Sigmoid colon (tissue), 7 donors: ENCODE data around the gene ACKR2. TPM values are rescaled to one million over a fixed set of nuclear protein-coding genes. Genes with fewer than 3 reads are reported as not detected.

Experiments used
- DNase-seq: peaks from one replicate; pipeline ENCODE4 v3.0.0-alpha.2; 2019
- H3K27ac ChIP-seq, 4 donors: fragments of 200-600 bp; sonication (generic); one replicate each; pipeline ENCODE4 v1.5.1; 2016 to 2019; ENCODE audit warnings: mild to moderate bottlenecking in 1 of 4
- H3K27me3 ChIP-seq, 3 donors: fragments of 200-600 bp; sonication (generic); one replicate each; pipeline ENCODE4 v1.5.1; 2019; ENCODE audit warnings: mild to moderate bottlenecking in 1 of 3
- H3K36me3 ChIP-seq, 4 donors: fragments of 200-600 bp; sonication (generic); one replicate each; pipeline ENCODE4 v1.5.1; 2016 to 2019
- H3K4me1 ChIP-seq, 4 donors: fragments of 200-600 bp; sonication (generic); one replicate each; pipeline ENCODE4 v1.5.1; 2017 to 2019
- H3K4me3 ChIP-seq, 4 donors: fragments of 200-600 bp; sonication (generic); one replicate each; pipeline ENCODE4 v1.5.1; 2017 to 2019; ENCODE audit warnings: mild to moderate bottlenecking in 2 of 4, moderate library complexity in 1 of 4
- H3K9me3 ChIP-seq, 4 donors: fragments of 200-600 bp in 3 of 4; sonication (generic) in 3 of 4; one replicate each; pipeline versions ENCODE4 v1.5.1 to v1.6.1; 2013 to 2019
- CTCF ChIP-seq, 4 experiments: fragments of 450-650 bp in 3 of 4; fragments of 200-600 bp in 1 of 4; IDR thresholded peaks; one replicate each; pipeline ENCODE4 v1.5.1; 2016 to 2019; ENCODE audit warnings: antibody characterized with exemption in 4 of 4, mild to moderate bottlenecking in 3 of 4, moderate library complexity in 2 of 4
- EP300 ChIP-seq, 4 donors: sonication (generic); formaldehyde crosslinking; IDR thresholded peaks; one replicate each; pipeline ENCODE4 v1.6.1; 2017; ENCODE audit warnings: antibody characterized with exemption in 4 of 4
- POLR2A ChIP-seq, 2 donors: fragments of 450-650 bp; IDR thresholded peaks; one replicate each; pipeline ENCODE4 v1.6.1; 2016; ENCODE audit warnings: antibody characterized with exemption in 2 of 2, mild to moderate bottlenecking in 2 of 2, moderate library complexity in 2 of 2
- POLR2AphosphoS5 ChIP-seq, 4 donors: sonication (generic); formaldehyde crosslinking; IDR thresholded peaks; one replicate each; pipeline ENCODE4 v1.6.1; 2017; ENCODE audit warnings: antibody characterized with exemption in 4 of 4
- WGBS, 2 donors: extraction: QIAGEN DNeasy Blood & Tissue Kit; methylation state at CpG; one replicate each; pipeline ENCODE4 v1.1.7; 2013; 5-methylcytosine and 5-hydroxymethylcytosine counted together
- intact Hi-C: fragments of 100-400 bp; cut with DNase I; formaldehyde crosslinking; loops from one replicate; pipeline ENCODE4 v1.15.1; 2023
- polyA plus RNA-seq, 3 donors: library from polyadenylated mRNA; stranded (reverse); fragments of 200-250 nt; gene quantifications; one replicate each; pipeline ENCODE4 v1.2.3, GENCODE V29; 2013
- total RNA-seq, 4 donors: library from RNA; depleted of rRNA; stranded (reverse); fragments of >200 nt; gene quantifications; one replicate each; pipeline ENCODE4 v1.1.0, GENCODE V29; 2016
- donor health status: healthy with polysubstance abuse.
- donor health status: Bipolar disorder and iron deficiency.
- donor health status: healthy.

Gene ACKR2
- total and polyA plus RNA-seq, 7 donors, result 1.2 to 8.6 (median 1.9) TPM

GRCh38 chr3:42884324-42884723 is 75.1 kb downstream of the ACKR2 start:
- WGBS, 2 donors, result 56 to 64% methylated on average over 2 of the region's 2 CpGs
- no peak for TF ChIP-seq CTCF (IDR thresholded peaks at IDR 0.05)
- no peak for TF ChIP-seq POLR2A (IDR thresholded peaks at IDR 0.05)
- TF ChIP-seq POLR2AphosphoS5 (IDR thresholded peaks at IDR 0.05), result no peak
- TF ChIP-seq EP300 (IDR thresholded peaks at IDR 0.05), result no peak
- Histone ChIP-seq H3K27ac (no peak overlapping the region), H3K27me3 (no peaks in the 10 kb centered on the region), H3K9me3 (no peaks in the 10 kb centered on the region), H3K4me3 (no peak overlapping the region), H3K36me3 (no peaks in the 10 kb centered on the region), H3K4me1 (peaks cover 0 to 13% (median 8%) of the 10 kb centered on the region in 4 donors)
- DNase-seq, result no peak
- intact Hi-C loops, result no loop called here

DNA sequence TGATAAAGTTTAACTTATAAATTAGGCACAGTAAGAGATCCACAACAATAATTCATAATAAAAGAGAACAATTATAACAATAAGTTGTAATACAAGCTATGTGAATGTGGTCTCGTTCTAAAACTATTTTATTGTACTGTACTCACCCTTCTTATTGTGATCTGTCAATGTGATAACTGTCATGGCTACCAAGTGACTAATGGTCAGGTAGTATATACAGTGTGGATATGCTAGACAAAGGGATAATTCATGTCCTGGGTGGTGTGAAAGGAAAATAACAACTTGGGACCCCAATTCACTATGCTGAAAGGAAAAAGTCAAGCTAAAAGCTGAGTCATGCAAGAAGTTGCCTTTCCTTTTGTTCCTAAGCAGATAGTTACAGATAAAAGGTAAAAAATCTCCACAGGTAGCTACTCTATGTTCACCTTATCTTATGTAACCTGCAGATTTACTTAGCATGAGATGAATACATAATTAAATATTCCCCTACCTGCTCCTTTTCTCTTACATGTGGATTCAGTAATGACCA is 77.1 kb downstream of the ACKR2 start:
- WGBS, 2 donors, result 38 to 65% methylated on average over 1 of the region's 1 CpG
- Histone ChIP-seq H3K27ac (no peak overlapping the region), H3K9me3 (no peaks in the 10 kb centered on the region), H3K27me3 (no peaks in the 10 kb centered on the region), H3K4me1 (peaks cover 0 to 1% (median under 1%) of the 10 kb centered on the region in 4 donors), H3K36me3 (no peaks in the 10 kb centered on the region), H3K4me3 (no peak overlapping the region)
- intact Hi-C loops, result no loop called here
- DNase-seq, result no peak
- TF ChIP-seq POLR2A (IDR thresholded peaks at IDR 0.05), result no peak
- TF ChIP-seq POLR2AphosphoS5 (IDR thresholded peaks at IDR 0.05), result no peak
- no peak for TF ChIP-seq EP300 (IDR thresholded peaks at IDR 0.05)
- no peak for TF ChIP-seq CTCF (IDR thresholded peaks at IDR 0.05)

DNA sequence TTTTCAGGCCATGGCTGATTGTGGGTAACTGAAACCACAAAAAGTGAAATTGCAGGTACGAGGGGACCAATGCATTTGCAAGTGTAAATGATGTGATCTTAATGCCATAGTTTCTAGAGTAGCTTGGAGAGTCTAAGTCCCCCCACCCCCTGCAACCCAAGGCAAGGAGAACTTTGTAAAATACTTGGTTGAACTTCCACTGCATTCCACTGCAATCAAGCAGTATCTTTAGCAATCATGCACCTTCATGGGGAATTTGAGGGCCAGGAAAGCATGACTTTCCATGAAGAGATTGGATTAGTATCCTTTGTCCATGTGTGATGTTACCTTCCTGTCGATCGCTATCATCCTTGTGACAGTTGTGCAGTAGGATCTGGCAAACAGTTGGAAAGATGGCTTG is 77.8 kb downstream of the ACKR2 start:
- Histone ChIP-seq H3K4me3 (no peak overlapping the region), H3K27me3 (no peaks in the 10 kb centered on the region), H3K9me3 (no peaks in the 10 kb centered on the region), H3K27ac (no peak overlapping the region), H3K36me3 (no peaks in the 10 kb centered on the region), H3K4me1 (no peaks in the 10 kb centered on the region)
- no peak for TF ChIP-seq EP300 (IDR thresholded peaks at IDR 0.05)
- TF ChIP-seq POLR2A (IDR thresholded peaks at IDR 0.05), result no peak
- no peak for DNase-seq
- WGBS, 2 donors, result 86 to 90% methylated on average over 3 of the region's 3 CpGs
- intact Hi-C loops, result no loop called here

- intact Hi-C loops, result no loop called here
- Histone ChIP-seq H3K27ac (no peak overlapping the region), H3K4me1 (no peaks in the 10 kb centered on the region), H3K36me3 (no peaks in the 10 kb centered on the region), H3K9me3 (no peaks in the 10 kb centered on the region), H3K27me3 (no peaks in the 10 kb centered on the region), H3K4me3 (no peak overlapping the region)
- 39 to 72% methylated on average over 2 of the region's 2 CpGs for WGBS, 2 donors
- DNase-seq, result no peak
- no peak for TF ChIP-seq POLR2AphosphoS5 (IDR thresholded peaks at IDR 0.05)
- no peak for TF ChIP-seq POLR2A (IDR thresholded peaks at IDR 0.05)
- TF ChIP-seq EP300 (IDR thresholded peaks at IDR 0.05), result no peak
- no peak for TF ChIP-seq CTCF (IDR thresholded peaks at IDR 0.05)
These were observed 81.8 kb downstream of the ACKR2 start for GRCh38 chr3:42891042-42891441.

GRCh38 chr3:42892169-42892568 is 82.9 kb downstream of the ACKR2 start:
- Histone ChIP-seq H3K27ac (no peak overlapping the region), H3K9me3 (no peaks in the 10 kb centered on the region), H3K4me1 (no peaks in the 10 kb centered on the region), H3K36me3 (no peaks in the 10 kb centered on the region), H3K27me3 (no peaks in the 10 kb centered on the region), H3K4me3 (no peak overlapping the region)
- intact Hi-C loops, result no loop called here
- no peak for DNase-seq
- WGBS, 2 donors, result 89 to 96% methylated on average over 1 of the region's 1 CpG
- no peak for TF ChIP-seq CTCF (IDR thresholded peaks at IDR 0.05)
- TF ChIP-seq POLR2AphosphoS5 (IDR thresholded peaks at IDR 0.05), result no peak
- no peak for TF ChIP-seq EP300 (IDR thresholded peaks at IDR 0.05)
- TF ChIP-seq POLR2A (IDR thresholded peaks at IDR 0.05), result no peak
